Endothelial cell of umbilical vein (primary cell): ENCODE data around the gene SPATA2L. TPM values are rescaled to one million over a fixed set of nuclear protein-coding genes. Genes with fewer than 3 reads are reported as not detected.

Source experiments
- BruUV-seq: library from RNA; stranded (reverse); fragments of 400-500 nt; replicated peaks from 2 replicates; lab custom pipeline; 2021; lab: Mats Ljungman, UMichigan
- CTCF ChIA-PET: fragments of 300-600, 350-600 bp; sonication (Branson Sonifier 250); formaldehyde crosslinking; loops from one replicate; lab custom pipeline; 2021; ENCODE audit warnings: antibody characterized with exemption, inconsistent platforms; lab: Charles Lee
- POLR2A ChIA-PET: fragments of 300-600, 350-600 bp; sonication (Branson Sonifier 250); formaldehyde crosslinking; loops from one replicate; lab custom pipeline; 2021; ENCODE audit warnings: antibody characterized with exemption, inconsistent platforms; lab: Charles Lee
- DNase-seq: peaks from one replicate; pipeline ENCODE4 v3.0.0-alpha.2; 2011; ENCODE audit warnings: low read depth, low spot score
- FAIRE-seq: peaks from 2 replicates; lab custom pipeline; 2011; peaks lifted over from hg19 to GRCh38; lab: Jason Lieb, UNC
- H2AFZ ChIP-seq: 2 replicates; pipeline ENCODE4 v1.6.0; 2012; ENCODE audit warnings: low read depth, low read length, control low read depth, inconsistent platforms
- H3K27ac ChIP-seq: 2 replicates; pipeline ENCODE4 v1.5.1; 2011; ENCODE audit warnings: low read depth, mild to moderate bottlenecking, control low read depth, low read length, moderate library complexity; ENCODE audit not compliant: insufficient read depth
- H3K27me3 ChIP-seq, 2 experiments: 2 replicates each; pipeline versions ENCODE4 v1.6.0 to v1.6.1; 2011; ENCODE audit warnings: low read length in 2 of 2, mixed read lengths in 1 of 2; ENCODE audit not compliant: control insufficient read depth in 2 of 2, insufficient read depth in 2 of 2
- H3K36me3 ChIP-seq, 2 experiments: 2 replicates in 1 of 2; 3 replicates in 1 of 2; pipeline ENCODE4 v1.5.1; 2011; ENCODE audit warnings: low read length in 2 of 2, mild to moderate bottlenecking in 1 of 2, moderate library complexity in 1 of 2; ENCODE audit not compliant: control insufficient read depth in 2 of 2, insufficient read depth in 2 of 2; ENCODE audit errors: extremely low read depth in 1 of 2
- H3K4me1 ChIP-seq: 3 replicates; pipeline ENCODE4 v1.5.1; 2011; ENCODE audit warnings: mild to moderate bottlenecking, low read length; ENCODE audit not compliant: control insufficient read depth, insufficient read depth; ENCODE audit errors: extremely low read depth
- H3K4me2 ChIP-seq: 2 replicates; pipeline ENCODE4 v1.6.1; 2011; ENCODE audit warnings: low read length, control low read depth, mixed read lengths; ENCODE audit not compliant: insufficient read depth
- H3K4me3 ChIP-seq, 3 experiments: fragments of 200-600 bp in 1 of 3; sonication (generic), shearing (Covaris generic) in 1 of 3; replicated peaks in 1 of 3; 2 replicates each; pipeline ENCODE4 v1.5.1; 2011 to 2016; ENCODE audit warnings: control low read depth in 3 of 3, low read length in 3 of 3, mild to moderate bottlenecking in 2 of 3, inconsistent platforms in 1 of 3, low read depth in 1 of 3, moderate library complexity in 1 of 3; ENCODE audit not compliant: insufficient read depth in 1 of 3
- H3K79me2 ChIP-seq: 2 replicates; pipeline ENCODE4 v1.6.0; 2012; ENCODE audit warnings: low read length, inconsistent platforms; ENCODE audit not compliant: control insufficient read depth, insufficient read depth
- H3K9ac ChIP-seq: replicated peaks from 2 replicates; pipeline ENCODE3; 2011; ENCODE audit warnings: low read length, control low read depth; ENCODE audit not compliant: insufficient read depth; ENCODE audit errors: extremely low read depth
- H3K9me1 ChIP-seq: replicated peaks from 3 replicates; pipeline ENCODE4 v1.6.0; 2011; ENCODE audit warnings: mild to moderate bottlenecking, low read length; ENCODE audit not compliant: control insufficient read depth, insufficient read depth; ENCODE audit errors: extremely low read depth
- H3K9me3 ChIP-seq: replicated peaks from 2 replicates; pipeline ENCODE4 v1.5.1; 2012; ENCODE audit warnings: low read length, inconsistent platforms; ENCODE audit not compliant: control insufficient read depth, insufficient read depth
- H4K20me1 ChIP-seq: replicated peaks from 2 replicates; pipeline ENCODE3; 2011; ENCODE audit warnings: mild to moderate bottlenecking, low read length; ENCODE audit not compliant: control insufficient read depth, insufficient read depth; ENCODE audit errors: extremely low read depth
- EZH2 ChIP-seq: IDR thresholded peaks from 2 replicates; pipeline ENCODE4 v1.6.1; 2012; ENCODE audit warnings: borderline replicate concordance, low read depth, mild to moderate bottlenecking, moderate library complexity, low read length, inconsistent platforms; ENCODE audit not compliant: severe bottlenecking
- FOS ChIP-seq: IDR thresholded peaks from 2 replicates; pipeline ENCODE4 v1.6.1; 2011; ENCODE audit warnings: mild to moderate bottlenecking, low read length, moderate library complexity, borderline replicate concordance; ENCODE audit not compliant: insufficient read depth
- GATA2 ChIP-seq: IDR thresholded peaks from 2 replicates; pipeline ENCODE4 v1.7.0; 2011; ENCODE audit warnings: low read depth, mild to moderate bottlenecking, moderate library complexity, mixed read lengths, low read length; ENCODE audit not compliant: insufficient read length, insufficient read depth
- JUN ChIP-seq: IDR thresholded peaks from 2 replicates; pipeline ENCODE4 v1.6.1; 2011; ENCODE audit warnings: borderline replicate concordance, low read depth; ENCODE audit not compliant: insufficient read length, insufficient read depth
- MYC ChIP-seq: IDR thresholded peaks from one replicate; pipeline ENCODE4 v1.6.1; 2011; ENCODE audit warnings: mild to moderate bottlenecking, low read depth, low read length
- POLR2A ChIP-seq: IDR thresholded peaks from 2 replicates; pipeline ENCODE4 v1.6.1; 2012; ENCODE audit warnings: low read depth, mild to moderate bottlenecking, control low read depth, low read length
- POLR2AphosphoS5 ChIP-seq: IDR thresholded peaks from 2 replicates; pipeline ENCODE4 v1.6.1; 2012; ENCODE audit warnings: low read depth, mild to moderate bottlenecking, control low read depth, low read length, moderate library complexity; ENCODE audit not compliant: insufficient read depth
- dilution Hi-C: fragments of 300-500 bp; cut with MboI; formaldehyde crosslinking; loops from one replicate; pipeline ENCODE4 v1.15.0; 2019; ENCODE audit warnings: low sequenced_read_pairs; ENCODE audit not compliant: extremely low pct_ligation_motif_present
- intact Hi-C: fragments of 100-400 bp; cut with micrococcal nuclease; formaldehyde crosslinking; loops from one replicate; pipeline ENCODE4 v1.10.0; 2022
- polyA plus RNA-seq, 4 experiments: library from polyadenylated mRNA; depleted of rRNA in 3 of 4; stranded (reverse) in 3 of 4; unstranded in 1 of 4; fragments of >200 nt; gene quantifications; 2 replicates each; pipeline versions ENCODE4 v1.2.1 to v1.2.3, GENCODE V29; 2011 to 2012; ENCODE audit warnings: missing spikeins in 1 of 4
- total RNA-seq: library from RNA; stranded (reverse); gene quantifications from 2 replicates; pipeline ENCODE4 v1.2.3, GENCODE V29; 2021
- TF ChIP-seq, protein P1 (sequence below), 2 donors: IDR thresholded peaks; 1 replicate in 1 of 2; 2 replicates in 1 of 2; pipeline ENCODE4 v1.5.1; 2011; ENCODE audit warnings: low read length in 2 of 2, mild to moderate bottlenecking in 2 of 2, moderate library complexity in 2 of 2, control low read depth in 1 of 2, inconsistent platforms in 1 of 2, low read depth in 1 of 2; ENCODE audit not compliant: insufficient read depth in 1 of 2; ENCODE audit errors: extremely low read depth in 1 of 2
- TF ChIP-seq, protein P2 (sequence below): IDR thresholded peaks from 2 replicates; pipeline ENCODE4 v1.6.1; 2011; ENCODE audit not compliant: insufficient read depth, insufficient read length

Gene SPATA2L
- total and polyA plus RNA-seq, 2 donors (not counting 3 experiments of a cell fraction or from before 2014, with no cell fraction given): 7.3 to 7.4 TPM

DNA sequence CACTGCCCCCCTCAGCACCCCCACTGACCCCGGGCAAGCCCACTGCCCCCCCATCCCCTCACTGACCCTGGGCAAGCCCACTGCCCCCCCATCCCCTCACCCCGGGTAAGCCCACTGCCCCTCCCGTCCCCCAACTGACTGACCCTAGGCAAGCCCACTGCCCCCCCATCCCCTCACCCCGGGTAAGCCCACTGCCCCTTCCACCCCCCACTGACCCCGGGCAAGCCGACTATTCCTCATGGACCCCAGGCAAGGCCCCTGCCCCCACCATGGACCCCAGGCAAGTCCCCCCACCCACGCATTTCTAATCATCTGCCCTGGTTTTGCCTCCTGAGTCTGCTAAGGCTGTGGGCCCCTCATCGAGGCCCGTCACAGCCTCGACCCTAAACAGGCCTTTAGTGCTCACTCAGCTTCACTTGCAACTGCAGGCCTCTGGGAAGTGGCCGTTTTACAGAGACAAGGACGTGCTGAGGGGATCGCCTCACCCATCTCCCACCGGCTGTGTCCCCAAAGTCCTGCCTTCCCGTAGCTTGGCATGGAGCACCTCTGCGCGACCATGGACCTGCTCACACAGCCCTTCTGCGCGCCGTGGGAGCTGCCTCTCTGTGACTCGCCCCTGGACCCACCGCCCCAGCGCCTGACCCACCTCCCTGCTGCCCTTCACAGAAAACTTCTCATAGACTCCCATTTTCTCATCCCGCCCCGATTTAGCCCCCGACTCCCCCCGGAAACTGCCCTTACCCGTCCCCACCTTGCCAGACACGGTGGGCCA, 15.6 kb upstream of the SPATA2L start:
- no peak overlapping the region for H3K9ac ChIP-seq
- CTCF ChIA-PET: interaction anchor here (1.3 kb wide), 1 partner anchor 11 kb away, joined by 5 read pairs; no protein-coding TSS in a partner anchor

More for the DNA sequence above, 15.6 kb upstream of the SPATA2L start:
- Histone ChIP-seq H3K79me2 (peaks cover 11% of the 10 kb centered on the region), H4K20me1 (no peaks in the 10 kb centered on the region), H3K4me3 (no peak overlapping the region), H3K4me1 (peaks cover 26% of the 10 kb centered on the region), H3K36me3 (peaks cover 0 to 3% of the 10 kb centered on the region in 2 experiments), H2AFZ (no peak overlapping the region), H3K9me3 (no peaks in the 10 kb centered on the region), H3K27me3 (no peaks in the 10 kb centered on the region), H3K27ac (no peak overlapping the region), H3K4me2 (no peak overlapping the region), H3K9me1 (no peaks in the 10 kb centered on the region)
- FAIRE-seq (no peak), DNase-seq (no peak)
- POLR2A ChIA-PET: no interaction called here
- dilution Hi-C loops: no loop called here
- BruUV-seq: no TSS peak
- TF ChIP-seq, protein P1, sequence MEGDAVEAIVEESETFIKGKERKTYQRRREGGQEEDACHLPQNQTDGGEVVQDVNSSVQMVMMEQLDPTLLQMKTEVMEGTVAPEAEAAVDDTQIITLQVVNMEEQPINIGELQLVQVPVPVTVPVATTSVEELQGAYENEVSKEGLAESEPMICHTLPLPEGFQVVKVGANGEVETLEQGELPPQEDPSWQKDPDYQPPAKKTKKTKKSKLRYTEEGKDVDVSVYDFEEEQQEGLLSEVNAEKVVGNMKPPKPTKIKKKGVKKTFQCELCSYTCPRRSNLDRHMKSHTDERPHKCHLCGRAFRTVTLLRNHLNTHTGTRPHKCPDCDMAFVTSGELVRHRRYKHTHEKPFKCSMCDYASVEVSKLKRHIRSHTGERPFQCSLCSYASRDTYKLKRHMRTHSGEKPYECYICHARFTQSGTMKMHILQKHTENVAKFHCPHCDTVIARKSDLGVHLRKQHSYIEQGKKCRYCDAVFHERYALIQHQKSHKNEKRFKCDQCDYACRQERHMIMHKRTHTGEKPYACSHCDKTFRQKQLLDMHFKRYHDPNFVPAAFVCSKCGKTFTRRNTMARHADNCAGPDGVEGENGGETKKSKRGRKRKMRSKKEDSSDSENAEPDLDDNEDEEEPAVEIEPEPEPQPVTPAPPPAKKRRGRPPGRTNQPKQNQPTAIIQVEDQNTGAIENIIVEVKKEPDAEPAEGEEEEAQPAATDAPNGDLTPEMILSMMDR (IDR thresholded peaks at IDR 0.05; ENCODE audit: extremely low read depth in 1 of 2, insufficient read depth in 1 of 2, low read depth in 1 of 2, low read length in 2 of 2): no peak
- TF ChIP-seq GATA2 (no peak), MYC (no peak), EZH2 (no peak), POLR2AphosphoS5 (no peak), JUN (no peak), FOS (no peak), POLR2A (no peak)
- TF ChIP-seq, protein P2, sequence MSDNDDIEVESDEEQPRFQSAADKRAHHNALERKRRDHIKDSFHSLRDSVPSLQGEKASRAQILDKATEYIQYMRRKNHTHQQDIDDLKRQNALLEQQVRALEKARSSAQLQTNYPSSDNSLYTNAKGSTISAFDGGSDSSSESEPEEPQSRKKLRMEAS: no peak
- intact Hi-C loops: no loop called here
